Coronary artery (tissue), 2 donors: ENCODE measurements around the gene TEX48.

Experiments used
- DNase-seq: peaks from one replicate; pipeline ENCODE4 v3.0.0-alpha.2; 2017; ENCODE audit warnings: low spot score
- H3K27ac ChIP-seq, 2 donors: fragments of 200-600 bp; sonication (generic); one replicate each; pipeline ENCODE4 v1.5.1; 2016 to 2019
- H3K4me3 ChIP-seq: fragments of 200-600 bp; sonication (generic); 2 replicates; pipeline ENCODE4 v1.5.1; 2016; ENCODE audit warnings: mild to moderate bottlenecking, moderate library complexity
- CTCF ChIP-seq: fragments of 200-600 bp; sonication (generic); IDR thresholded peaks from one replicate; pipeline ENCODE4 v1.5.1; 2019; ENCODE audit warnings: antibody characterized with exemption

Gene TEX48

GRCh38 chr9:114669961-114670360 lies 12.0 kb downstream of the TEX48 start:
- DNase-seq: no peak
- Histone ChIP-seq H3K4me3 (no peak overlapping the region), H3K27ac (no peak overlapping the region)
- TF ChIP-seq CTCF: no peak

GRCh38 chr9:114668146-114668545 lies 13.8 kb downstream of the TEX48 start:
- H3K4me3 ChIP-seq: no peak overlapping the region
- no peak overlapping the region for H3K27ac ChIP-seq
- TF ChIP-seq CTCF: no peak
- DNase-seq: no peak

DNA sequence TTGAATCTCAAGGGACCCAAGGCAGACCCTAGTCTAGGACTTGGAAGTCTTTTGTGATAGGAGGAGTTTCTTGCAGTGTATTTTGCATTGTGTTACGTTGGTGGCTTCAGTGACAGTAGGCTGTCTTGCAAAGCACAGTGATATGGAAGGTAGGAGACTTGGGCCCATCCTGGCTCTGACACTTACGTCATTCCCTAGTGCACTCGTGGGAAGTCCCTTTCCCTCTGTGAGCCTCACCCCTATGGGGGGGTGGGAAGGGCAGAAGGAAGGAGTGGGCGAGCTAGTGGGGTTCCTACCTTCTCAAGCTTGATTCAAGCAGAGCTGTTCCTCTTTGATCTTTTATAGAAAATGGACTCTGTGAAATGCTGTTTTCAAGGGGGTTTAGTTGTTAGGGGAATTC lies 15.1 kb downstream of the TEX48 start:
- DNase-seq: no peak
- no peak for TF ChIP-seq CTCF
- Histone ChIP-seq H3K4me3 (no peak overlapping the region), H3K27ac (no peak overlapping the region)

DNA sequence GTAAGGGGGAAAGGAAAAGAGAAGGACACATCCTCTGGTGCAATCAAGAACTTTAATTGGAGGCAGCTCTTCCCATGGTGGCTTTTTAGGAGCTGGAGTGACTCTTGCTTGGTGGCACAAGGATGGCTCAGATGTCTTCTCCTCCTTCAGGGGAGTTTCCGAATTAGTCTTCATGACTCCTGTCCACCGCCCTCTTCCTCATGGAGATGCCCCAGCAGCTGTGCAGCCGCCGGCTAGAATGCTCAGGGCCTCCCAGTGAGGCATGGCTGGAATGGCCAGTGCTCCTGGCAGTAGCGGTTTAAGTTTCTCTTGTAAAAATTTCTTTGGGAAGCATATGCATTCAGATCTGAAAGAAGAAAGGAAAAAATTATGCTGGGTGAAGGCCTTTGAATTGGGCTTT lies 15.6 kb downstream of the TEX48 start:
- TF ChIP-seq CTCF: no peak
- no peak for DNase-seq

DNA sequence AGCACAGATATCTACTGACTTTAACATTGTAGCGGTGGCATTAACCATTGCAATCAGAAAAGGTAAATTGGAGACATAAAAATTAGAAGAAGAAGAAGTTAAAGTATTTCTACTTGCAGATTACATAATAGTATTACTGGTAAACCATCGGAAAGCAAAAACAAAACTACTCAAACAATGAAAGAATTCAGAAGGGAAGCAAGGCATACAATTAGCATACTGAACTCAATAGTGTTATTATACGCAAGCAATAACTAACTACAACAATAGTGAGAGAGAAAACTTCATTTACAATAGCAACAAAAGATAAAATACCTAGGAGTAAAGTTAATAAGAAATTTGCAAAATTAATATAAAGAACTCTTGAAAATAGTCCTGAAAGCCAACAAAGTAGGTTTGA lies 17.8 kb downstream of the TEX48 start:
- H3K27ac ChIP-seq: no peak overlapping the region
- no peak for DNase-seq
- H3K4me3 ChIP-seq: no peak overlapping the region
- TF ChIP-seq CTCF: no peak

More for the DNA sequence above, 15.6 kb downstream of the TEX48 start:
- no peak overlapping the region for H3K4me3 ChIP-seq
- H3K27ac ChIP-seq: no peak overlapping the region

- H3K27ac ChIP-seq: no peak overlapping the region
- no peak for DNase-seq
- H3K4me3 ChIP-seq: no peak overlapping the region
- peak; percentile 53 for TF ChIP-seq CTCF
Observed at GRCh38 chr9:114662081-114662989, 19.7 kb downstream of the TEX48 start.

GRCh38 chr9:114657705-114658104 lies 24.3 kb downstream of the TEX48 start, which contains the start of gene TEX53:
Gene TEX53, minus strand, starts transcription at chr9:114657805. Its CDS starts 31 bp downstream, at chr9:114657774.
- Histone ChIP-seq H3K27ac (no peak within 1 kb of the TSS), H3K4me3 (no peak within 1 kb of the TSS)
- no peak for TF ChIP-seq CTCF
- no peak for DNase-seq
